ENCODE measurements around the gene MMP26. TPM values are rescaled to one million over a fixed set of nuclear protein-coding genes. Genes with fewer than 3 reads are reported as not detected.

The MMP26 gene
- total RNA-seq (not detected in 2 replicates), polyA plus RNA-seq (not detected in 2 replicates), polyA minus RNA-seq (ENCODE audit: low replicate concordance) (not detected in 2 replicates)
- not detected in 2 replicates for polyA plus RNA-seq (2012)

DNA sequence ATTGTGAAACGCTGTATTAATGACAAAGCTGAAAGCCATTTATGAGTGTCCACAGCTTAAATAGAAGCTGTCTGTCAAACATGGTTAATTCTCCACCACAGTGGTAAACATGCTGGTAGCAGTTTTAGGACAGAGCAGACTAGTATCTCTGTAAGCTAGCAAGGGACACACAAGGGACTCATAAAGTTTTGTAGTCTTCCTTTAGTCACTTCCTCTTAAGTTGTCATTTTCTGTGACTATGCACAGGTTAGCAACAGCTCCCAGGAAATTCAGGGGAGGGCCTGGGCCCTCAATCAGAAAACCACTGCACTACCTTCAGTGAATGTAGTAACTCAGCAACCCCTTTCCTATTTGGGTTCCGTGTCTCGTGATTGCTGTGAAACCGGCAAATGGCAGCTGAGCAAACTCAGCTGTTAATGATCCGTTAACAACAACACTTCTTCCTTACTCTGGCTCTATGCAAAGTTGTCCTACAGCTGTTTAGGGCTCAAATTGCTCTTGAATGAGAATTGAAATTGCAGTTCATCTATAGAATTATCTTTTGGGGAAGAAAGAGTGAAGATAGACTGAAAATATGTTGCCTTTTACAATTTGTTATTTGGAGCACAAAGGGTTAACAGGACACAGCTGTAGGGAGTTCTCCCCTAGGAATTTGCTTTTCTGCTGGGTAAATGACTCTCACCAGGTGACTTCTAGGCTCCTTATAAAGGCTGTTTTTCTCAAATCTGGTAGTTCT is at the start of gene MMP26:
Gene MMP26 (plus strand): TSS at position 731 of the 736 bp plus-strand sequence.
- no peaks in the 10 kb centered on the region for H3K36me3 ChIP-seq (ENCODE audit: control insufficient read depth, insufficient read depth, low read length)
- no peaks in the 10 kb centered on the region for H3K79me2 ChIP-seq (ENCODE audit: control insufficient read depth, insufficient read depth, low read length)
- no peaks in the 10 kb centered on the region for H3K4me1 ChIP-seq (ENCODE audit: control insufficient read depth, extremely low read depth, insufficient read depth, low read length)
- no peaks in the 10 kb centered on the region for H3K9me3 ChIP-seq (ENCODE audit: control insufficient read depth, insufficient read depth, low read depth, low read length)
- no peak within 1 kb of the TSS for H3K4me2 ChIP-seq (ENCODE audit: extremely low read depth, insufficient read depth, low read length)
- H4K20me1 ChIP-seq (ENCODE audit: control insufficient read depth, extremely low read depth, insufficient read depth, low read length), result no peaks in the 10 kb centered on the region
- no peak within 1 kb of the TSS for H3K4me3 ChIP-seq (replicated peaks in 1 of 4; ENCODE audit: control extremely low read depth in 1 of 4, insufficient read depth in 1 of 4, low read depth in 3 of 4, low read length in 4 of 4)
- TF ChIP-seq, protein P1, sequence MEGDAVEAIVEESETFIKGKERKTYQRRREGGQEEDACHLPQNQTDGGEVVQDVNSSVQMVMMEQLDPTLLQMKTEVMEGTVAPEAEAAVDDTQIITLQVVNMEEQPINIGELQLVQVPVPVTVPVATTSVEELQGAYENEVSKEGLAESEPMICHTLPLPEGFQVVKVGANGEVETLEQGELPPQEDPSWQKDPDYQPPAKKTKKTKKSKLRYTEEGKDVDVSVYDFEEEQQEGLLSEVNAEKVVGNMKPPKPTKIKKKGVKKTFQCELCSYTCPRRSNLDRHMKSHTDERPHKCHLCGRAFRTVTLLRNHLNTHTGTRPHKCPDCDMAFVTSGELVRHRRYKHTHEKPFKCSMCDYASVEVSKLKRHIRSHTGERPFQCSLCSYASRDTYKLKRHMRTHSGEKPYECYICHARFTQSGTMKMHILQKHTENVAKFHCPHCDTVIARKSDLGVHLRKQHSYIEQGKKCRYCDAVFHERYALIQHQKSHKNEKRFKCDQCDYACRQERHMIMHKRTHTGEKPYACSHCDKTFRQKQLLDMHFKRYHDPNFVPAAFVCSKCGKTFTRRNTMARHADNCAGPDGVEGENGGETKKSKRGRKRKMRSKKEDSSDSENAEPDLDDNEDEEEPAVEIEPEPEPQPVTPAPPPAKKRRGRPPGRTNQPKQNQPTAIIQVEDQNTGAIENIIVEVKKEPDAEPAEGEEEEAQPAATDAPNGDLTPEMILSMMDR (conservative IDR thresholded peaks at IDR 0.05 in 1 of 2, IDR thresholded peaks at IDR 0.05 in 1 of 2; ENCODE audit: low read depth in 1 of 2, low read length in 2 of 2), result no peak
- TF ChIP-seq EZH2 (IDR thresholded peaks at IDR 0.05; ENCODE audit: low read length, missing control alignments), result no peak
- DNase-seq (ENCODE audit: low read depth in 2 of 2), result no peak
- no peaks in the 10 kb centered on the region for H3K27me3 ChIP-seq (ENCODE audit: control insufficient read depth, insufficient read depth, low read length)
- no peak within 1 kb of the TSS for H2AFZ ChIP-seq (ENCODE audit: low read length)
- H3K9ac ChIP-seq (ENCODE audit: insufficient read depth, low read length), result no peak within 1 kb of the TSS
- no peak within 1 kb of the TSS for H3K27ac ChIP-seq (ENCODE audit: insufficient read depth, low read length)

DNA sequence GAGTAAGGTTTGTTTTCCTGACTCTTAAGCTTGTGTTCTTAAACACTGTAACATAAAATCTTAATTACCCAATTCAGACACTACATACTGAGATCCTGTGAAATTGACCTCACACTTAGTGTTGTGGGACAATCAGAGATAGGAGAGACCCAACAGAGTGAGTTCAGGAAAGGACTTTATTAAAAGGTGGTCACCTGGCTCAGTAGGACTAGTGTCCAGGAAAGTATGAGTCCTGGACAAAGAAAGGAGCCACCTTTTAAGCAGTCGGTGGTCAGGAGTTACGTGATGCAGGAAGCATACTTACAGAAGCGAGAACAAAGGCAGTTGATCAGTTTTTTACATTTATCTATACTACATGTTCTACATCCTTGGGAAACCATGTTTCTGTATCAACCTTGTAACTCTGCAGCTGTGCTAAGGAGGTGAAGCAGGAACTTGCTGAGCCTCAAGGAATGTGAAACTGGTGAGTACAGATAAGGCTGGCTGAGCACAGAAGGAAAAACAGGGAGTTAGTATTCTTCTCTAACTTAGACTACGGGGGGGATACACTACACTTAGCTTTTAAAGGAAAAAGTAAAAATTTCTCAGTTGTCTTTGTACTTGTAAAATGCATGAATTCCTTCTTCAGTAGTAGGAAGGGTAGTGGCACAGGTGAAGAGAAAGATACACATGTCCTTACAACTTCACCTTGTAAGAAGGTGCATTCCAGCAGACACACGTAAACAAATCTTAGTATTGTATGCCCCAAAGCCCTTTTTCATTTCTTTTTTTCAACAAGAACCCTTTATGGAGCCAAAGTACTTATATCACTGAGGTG is 45.7 kb upstream of the MMP26 start:
- Histone ChIP-seq H3K4me1 (ENCODE audit: control insufficient read depth, extremely low read depth, insufficient read depth, low read length) (no peaks in the 10 kb centered on the region), H2AFZ (ENCODE audit: low read length) (no peak overlapping the region), H4K20me1 (ENCODE audit: control insufficient read depth, extremely low read depth, insufficient read depth, low read length) (no peaks in the 10 kb centered on the region), H3K4me2 (ENCODE audit: extremely low read depth, insufficient read depth, low read length) (no peak overlapping the region), H3K9me3 (ENCODE audit: control insufficient read depth, insufficient read depth, low read depth, low read length) (no peaks in the 10 kb centered on the region), H3K27ac (ENCODE audit: insufficient read depth, low read length) (no peak overlapping the region), H3K27me3 (ENCODE audit: control insufficient read depth, insufficient read depth, low read length) (no peaks in the 10 kb centered on the region), H3K4me3 (replicated peaks in 1 of 4; ENCODE audit: control extremely low read depth in 1 of 4, insufficient read depth in 1 of 4, low read depth in 3 of 4, low read length in 4 of 4) (no peak overlapping the region), H3K9ac (ENCODE audit: insufficient read depth, low read length) (no peak overlapping the region), H3K36me3 (ENCODE audit: control insufficient read depth, insufficient read depth, low read length) (no peaks in the 10 kb centered on the region), H3K79me2 (ENCODE audit: control insufficient read depth, insufficient read depth, low read length) (no peaks in the 10 kb centered on the region)
- TF ChIP-seq EZH2 (IDR thresholded peaks at IDR 0.05; ENCODE audit: low read length, missing control alignments), result no peak
- no peak for DNase-seq (ENCODE audit: low read depth in 2 of 2)

DNA sequence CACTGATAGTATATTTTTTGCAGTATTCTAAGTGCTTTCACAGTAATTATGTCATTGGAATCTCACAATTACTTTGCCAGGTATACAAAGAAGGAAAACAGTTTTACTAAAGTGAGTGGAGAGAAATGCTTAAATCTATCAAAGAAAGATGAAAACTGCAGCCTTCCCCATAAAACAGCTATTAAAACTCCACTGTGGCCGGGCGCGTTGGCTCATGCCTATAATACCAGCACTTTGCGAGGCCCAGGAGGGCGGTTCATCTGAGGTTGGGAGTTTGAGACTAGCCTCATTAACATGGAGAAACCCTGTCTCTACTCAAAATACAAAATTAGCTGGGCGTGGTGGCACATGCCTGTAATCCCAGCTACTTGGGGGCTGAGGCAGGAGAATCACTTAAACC is 41.7 kb upstream of the MMP26 start:
- Histone ChIP-seq H3K9ac (ENCODE audit: insufficient read depth, low read length) (no peak overlapping the region), H3K27me3 (ENCODE audit: control insufficient read depth, insufficient read depth, low read length) (no peaks in the 10 kb centered on the region), H3K27ac (ENCODE audit: insufficient read depth, low read length) (no peak overlapping the region), H2AFZ (ENCODE audit: low read length) (no peak overlapping the region), H3K79me2 (ENCODE audit: control insufficient read depth, insufficient read depth, low read length) (no peaks in the 10 kb centered on the region), H3K36me3 (ENCODE audit: control insufficient read depth, insufficient read depth, low read length) (no peaks in the 10 kb centered on the region), H3K4me2 (ENCODE audit: extremely low read depth, insufficient read depth, low read length) (no peak overlapping the region), H3K4me1 (ENCODE audit: control insufficient read depth, extremely low read depth, insufficient read depth, low read length) (no peaks in the 10 kb centered on the region), H4K20me1 (ENCODE audit: control insufficient read depth, extremely low read depth, insufficient read depth, low read length) (no peaks in the 10 kb centered on the region), H3K4me3 (replicated peaks in 1 of 4; ENCODE audit: control extremely low read depth in 1 of 4, insufficient read depth in 1 of 4, low read depth in 3 of 4, low read length in 4 of 4) (no peak overlapping the region), H3K9me3 (ENCODE audit: control insufficient read depth, insufficient read depth, low read depth, low read length) (no peaks in the 10 kb centered on the region)
- no peak for TF ChIP-seq EZH2 (IDR thresholded peaks at IDR 0.05; ENCODE audit: low read length, missing control alignments)
- TF ChIP-seq, protein P1 (conservative IDR thresholded peaks at IDR 0.05 in 1 of 2, IDR thresholded peaks at IDR 0.05 in 1 of 2; ENCODE audit: low read depth in 1 of 2, low read length in 2 of 2), result no peak
- DNase-seq (ENCODE audit: low read depth in 2 of 2), result no peak

Data from fibroblast of lung (primary cell).